HG03558 (cell line): ENCODE data around the gene C1orf50.
"Not testable (repeated sequence)": the region's sequence is repeated elsewhere in the genome, so short reads cannot be mapped to it uniquely, and the experiment has no call there.

Experiments
- ATAC-seq: cut with Tn5 transposase; IDR thresholded peaks from one replicate; pipeline ENCODE4 v1.9.1; 2021; ENCODE audit warnings: moderate number of reproducible peaks; ENCODE audit not compliant: unreplicated experiment; ENCODE audit errors: extremely low read depth

The C1orf50 gene

GRCh38 chr1:42739753-42740700, 27.0 kb upstream of the C1orf50 start, which contains the start of gene CLDN19:
TSS of gene CLDN19 (minus strand) at chr1:42740236. CDS start at chr1:42740063, 173 bp downstream.
- ATAC-seq, result no peak

DNA sequence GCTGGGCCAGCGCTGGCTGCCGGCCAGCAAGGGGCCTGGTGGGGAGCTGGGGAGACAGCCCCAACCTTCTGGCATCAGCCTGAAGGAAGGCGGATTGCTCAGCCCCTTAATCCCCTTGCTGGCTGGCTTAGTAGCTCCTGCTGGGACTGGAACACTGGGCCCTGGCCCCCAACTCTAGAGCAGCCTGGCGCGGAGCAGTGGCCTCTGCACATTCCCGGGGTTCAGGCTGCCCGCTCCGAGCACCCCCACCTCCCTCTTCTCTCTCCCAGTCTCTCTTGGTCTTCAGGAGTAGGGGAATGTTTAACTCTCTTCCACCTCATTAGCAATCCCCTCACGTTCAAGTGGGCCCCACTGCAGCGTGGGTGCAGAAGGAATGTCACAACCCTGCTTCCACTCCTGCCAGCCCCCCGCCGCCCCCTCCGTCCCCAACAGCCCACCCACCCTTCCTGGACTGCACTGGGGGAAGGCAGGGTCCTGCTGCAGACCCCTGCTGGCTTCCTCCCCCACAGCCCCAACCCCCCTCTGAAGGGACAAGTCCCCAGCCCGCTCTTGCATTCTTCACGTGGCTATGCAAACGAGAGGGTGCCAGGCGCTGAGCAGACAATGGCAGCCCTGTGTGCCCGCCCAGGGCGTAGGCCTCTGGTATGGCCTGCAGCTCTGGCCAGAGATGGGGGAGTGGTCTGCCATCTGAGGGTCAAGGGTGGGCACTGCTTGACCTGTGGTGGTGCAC, 26.0 kb upstream of the C1orf50 start:
- no peak for ATAC-seq

- ATAC-seq, result no peak
Observed at GRCh38 chr1:42741706-42742105, 25.3 kb upstream of the C1orf50 start.

- ATAC-seq, result no peak
Observed at GRCh38 chr1:42742141-42742540, 24.9 kb upstream of the C1orf50 start.

DNA sequence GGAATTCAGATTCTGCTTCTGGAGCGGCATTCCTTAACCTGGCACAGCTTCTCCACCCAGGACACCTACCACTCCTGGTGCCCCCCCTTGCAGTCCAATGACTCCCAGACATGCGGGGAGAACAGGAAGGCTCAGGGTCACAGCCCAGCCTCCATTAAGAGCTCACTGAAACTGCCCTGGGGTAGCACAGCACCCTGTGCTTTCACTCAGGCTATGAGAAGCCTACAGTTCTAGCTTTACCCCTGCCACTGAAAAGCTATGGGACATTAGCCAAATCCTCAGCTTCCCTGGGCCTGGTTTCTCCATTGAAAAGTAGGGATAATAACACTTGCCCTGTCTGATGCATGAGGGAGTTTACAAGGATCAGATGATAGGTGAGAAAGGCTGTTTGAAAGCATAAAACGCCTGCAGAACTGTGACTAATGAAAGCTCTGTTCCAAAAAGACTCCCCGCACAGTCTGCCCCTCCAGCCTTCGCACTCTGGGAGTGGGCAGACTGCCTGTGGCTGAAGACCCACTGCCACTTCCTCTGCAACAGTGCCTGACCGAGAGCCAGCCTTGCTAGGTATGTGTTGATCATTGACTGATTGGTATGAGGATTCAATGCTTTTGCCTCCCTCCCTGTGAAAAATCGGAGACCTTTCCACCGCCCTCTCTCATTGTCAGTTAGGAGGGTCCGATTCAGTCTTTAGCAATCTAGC, 24.3 kb upstream of the C1orf50 start:
- ATAC-seq, result no peak

- no peak for ATAC-seq
Observed at GRCh38 chr1:42743317-42744147, 23.5 kb upstream of the C1orf50 start.

GRCh38 chr1:42744148-42744413, 23.0 kb upstream of the C1orf50 start:
- ATAC-seq, result no peak

DNA sequence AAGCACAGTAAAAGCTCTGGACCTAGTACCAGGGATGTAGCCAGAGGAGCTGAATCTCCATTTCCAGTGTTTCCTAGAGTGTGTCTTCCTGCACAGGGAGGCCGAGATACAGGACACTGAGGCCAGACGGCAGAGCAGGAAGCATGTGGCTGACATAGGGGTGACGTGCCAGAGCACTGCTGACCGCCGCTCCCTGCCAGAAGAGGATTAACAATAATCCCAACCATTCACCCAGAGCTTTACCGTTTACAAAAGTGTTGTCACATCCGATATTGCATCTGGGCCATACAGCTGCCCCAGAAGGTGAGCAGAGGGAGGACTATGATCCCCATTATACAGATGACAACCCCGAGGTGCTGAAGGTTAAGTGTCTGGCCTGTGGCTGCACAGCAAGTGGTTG, 21.2 kb upstream of the C1orf50 start:
- no peak for ATAC-seq

DNA sequence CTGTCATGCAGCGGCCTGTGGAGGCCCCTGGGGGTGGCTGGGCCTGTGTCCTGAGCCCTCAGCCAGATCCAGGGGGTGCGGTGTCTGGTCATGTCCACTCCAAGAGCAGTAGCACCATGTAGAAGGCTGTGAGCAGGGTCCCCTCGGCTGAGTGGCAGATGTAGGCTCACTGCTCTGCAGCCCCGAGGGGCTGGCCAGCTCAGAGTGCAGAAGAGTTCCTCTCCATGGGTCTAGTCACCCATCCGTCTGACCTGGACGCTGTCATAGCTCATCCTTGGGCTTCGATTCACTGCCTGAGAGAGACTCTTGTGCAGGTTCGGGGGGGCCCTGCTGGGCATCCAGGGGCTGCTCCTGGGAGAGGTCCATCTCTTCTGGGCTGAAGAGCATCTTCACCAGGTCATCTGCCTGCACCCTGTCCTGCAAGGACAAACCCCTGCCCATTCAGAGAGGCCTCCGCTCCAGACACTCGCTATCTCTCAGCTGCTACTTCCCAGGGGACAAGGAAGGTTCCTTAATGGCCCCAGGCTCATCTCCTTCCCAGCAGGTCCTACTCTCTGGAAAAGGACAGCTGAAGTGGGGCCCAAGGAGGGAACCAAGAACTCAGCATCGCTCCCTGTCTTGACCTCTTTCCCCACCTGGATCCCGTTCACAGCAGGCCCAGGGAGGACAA, 20.5 kb upstream of the C1orf50 start:
- ATAC-seq, result no peak

GRCh38 chr1:42747125-42747524, 19.9 kb upstream of the C1orf50 start:
- ATAC-seq, result no peak

GRCh38 chr1:42748021-42748420, 19.0 kb upstream of the C1orf50 start:
- no peak for ATAC-seq

GRCh38 chr1:42748461-42749410, 18.3 kb upstream of the C1orf50 start:
- ATAC-seq, result no peak

GRCh38 chr1:42750041-42750440, 17.0 kb upstream of the C1orf50 start:
- ATAC-seq, result no peak

DNA sequence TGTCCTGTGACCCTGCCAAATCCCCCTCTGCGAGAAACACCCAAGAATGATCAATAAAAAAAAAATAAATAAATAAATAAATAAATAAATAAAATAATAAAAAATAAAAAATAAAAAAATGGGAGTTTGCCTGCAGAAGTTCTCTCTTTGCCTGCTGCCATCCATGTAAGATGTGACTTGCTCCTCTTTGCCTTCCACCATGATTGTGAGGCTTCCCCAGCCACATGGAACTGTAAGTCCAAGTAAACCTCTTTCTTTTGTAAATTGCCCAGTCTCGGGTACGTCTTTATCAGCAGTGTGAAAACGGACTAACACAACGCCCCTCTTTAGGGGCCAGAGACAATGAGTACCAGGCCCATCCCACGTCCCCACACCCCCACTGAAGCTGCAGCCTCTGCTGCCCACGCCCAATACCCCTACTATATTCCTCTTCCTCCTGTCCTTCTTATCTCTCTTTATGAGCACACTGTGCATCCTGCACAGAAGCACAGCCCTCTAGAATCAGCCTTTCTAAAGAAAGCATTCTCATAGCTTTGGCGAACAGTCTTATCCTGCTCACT, 15.5 kb upstream of the C1orf50 start:
- ATAC-seq, result not testable (repeated sequence)

- ATAC-seq, result no peak
Observed at GRCh38 chr1:42752284-42752683, 14.8 kb upstream of the C1orf50 start.

GRCh38 chr1:42753070-42753469, 14.0 kb upstream of the C1orf50 start:
- no peak for ATAC-seq

- no peak for ATAC-seq
Observed at GRCh38 chr1:42756956-42757891, 9.8 kb upstream of the C1orf50 start.
